K562 (cell line): ENCODE results near the gene TRIM37. TPM values are rescaled to one million over a fixed set of nuclear protein-coding genes. Genes with fewer than 3 reads are reported as not detected.
A peak's percentile ranks its signal among the peaks of the same experiment; 100 is the strongest.

Experiments
- ATAC-seq: fragments of 200-7000 bp; cut with Tn5 transposase; 3 replicates; pipeline ENCODE4 v1.9.1; 2020; ENCODE audit warnings: moderate library complexity
- BruUV-seq: library from RNA; stranded (reverse); fragments of 400-500 nt; replicated peaks from 2 replicates; lab custom pipeline; 2021; lab: Mats Ljungman, UMichigan
- CTCF ChIA-PET: fragments of 300-600 bp; formaldehyde crosslinking; extraction: SDS; loops from one replicate; lab custom pipeline; 2021; ENCODE audit warnings: low intra/inter-chr PET ratio; lab: Yijun Ruan, JAX
- POLR2A ChIA-PET: fragments of 300-600, 350-650 bp; sonication (Branson Sonifier 250); formaldehyde crosslinking; extraction: SDS; loops from one replicate; lab custom pipeline; 2021; ENCODE audit warnings: antibody characterized with exemption, inconsistent platforms; lab: Yijun Ruan, JAX
- DNase-seq, 4 experiments: peaks; one replicate each; pipeline versions ENCODE4 v3.0.0 to v3.0.0-alpha.2; 2011 to 2018; ENCODE audit warnings: low spot score in 3 of 4, mixed read lengths in 3 of 4; ENCODE audit errors: extremely low read depth in 1 of 4
- FAIRE-seq: peaks from 2 replicates; lab custom pipeline; 2011; peaks lifted over from hg19 to GRCh38; lab: Jason Lieb, UNC
- H2AFZ ChIP-seq: 2 replicates; pipeline ENCODE4 v1.6.0; 2011; ENCODE audit warnings: low read depth, low read length, control low read depth, inconsistent platforms
- H3K27ac ChIP-seq: fragments of 200-600 bp; 3 replicates; pipeline ENCODE4 v1.8.0; 2011; ENCODE audit warnings: low read depth, mild to moderate bottlenecking, control low read depth, inconsistent platforms, low read length, moderate library complexity, mixed read lengths; ENCODE audit errors: extremely low read depth
- H3K27me3 ChIP-seq, 2 experiments: fragments of 300-600 bp in 1 of 2; 2 replicates in 1 of 2; 3 replicates in 1 of 2; pipeline versions ENCODE4 v1.6.0 to v1.8.0; 2011; ENCODE audit warnings: inconsistent platforms in 2 of 2, low read length in 2 of 2, mild to moderate bottlenecking in 1 of 2, mixed read lengths in 1 of 2, moderate library complexity in 1 of 2; ENCODE audit not compliant: control insufficient read depth in 2 of 2, insufficient read depth in 2 of 2
- H3K36me3 ChIP-seq: fragments of 300-600 bp; 3 replicates; pipeline ENCODE4 v1.8.0; 2011; ENCODE audit warnings: mild to moderate bottlenecking, low read length, inconsistent platforms; ENCODE audit not compliant: control insufficient read depth, insufficient read depth
- H3K4me1 ChIP-seq, 2 experiments: fragments of 200-600 bp in 1 of 2; replicated peaks in 1 of 2; 2 replicates in 1 of 2; 3 replicates in 1 of 2; pipeline versions ENCODE4 v1.5.1 to v1.8.0; 2011; ENCODE audit warnings: inconsistent platforms in 2 of 2, low read length in 2 of 2, mild to moderate bottlenecking in 1 of 2, mixed read lengths in 1 of 2, moderate library complexity in 1 of 2; ENCODE audit not compliant: control insufficient read depth in 2 of 2, insufficient read depth in 2 of 2
- H3K4me2 ChIP-seq: 2 replicates; pipeline ENCODE4 v1.6.1; 2011; ENCODE audit warnings: low read length, control low read depth, inconsistent platforms, mixed read lengths; ENCODE audit not compliant: insufficient read depth
- H3K4me3 ChIP-seq: fragments of 200-600 bp; sonication (generic), shearing (Covaris generic); 2 replicates; pipeline ENCODE4 v1.5.1; 2016; ENCODE audit warnings: control low read depth, inconsistent platforms
- H3K79me2 ChIP-seq: fragments of 200-600 bp; 3 replicates; pipeline ENCODE4 v1.8.0; 2011; ENCODE audit warnings: low read length, inconsistent platforms; ENCODE audit not compliant: control insufficient read depth, insufficient read depth
- H3K9ac ChIP-seq, 2 experiments: 2 replicates each; pipeline versions ENCODE4 v1.6.0 to v1.6.1; 2011; ENCODE audit warnings: low read depth in 2 of 2, low read length in 2 of 2, control low read depth in 1 of 2, inconsistent platforms in 1 of 2, mild to moderate bottlenecking in 1 of 2, mixed read lengths in 1 of 2; ENCODE audit not compliant: insufficient read depth in 1 of 2
- H3K9me1 ChIP-seq: one replicate; pipeline ENCODE4 v1.6.0; 2011; ENCODE audit warnings: inconsistent platforms, mild to moderate bottlenecking, low read length, moderate library complexity; ENCODE audit not compliant: control insufficient read depth, insufficient read depth
- H3K9me3 ChIP-seq: replicated peaks from 2 replicates; pipeline ENCODE4 v1.5.1; 2011; ENCODE audit warnings: low read depth, low read length, inconsistent platforms; ENCODE audit not compliant: control insufficient read depth, insufficient read depth
- H4K20me1 ChIP-seq: replicated peaks from 2 replicates; pipeline ENCODE4 v1.6.1; 2011; ENCODE audit warnings: low read length, inconsistent platforms, mixed read lengths; ENCODE audit not compliant: control insufficient read depth, insufficient read depth
- C11orf30 ChIP-seq: fragments of 450-650 bp; IDR thresholded peaks from 2 replicates; pipeline ENCODE4 v1.6.1; 2016; ENCODE audit warnings: low read depth, mild to moderate bottlenecking
- EZH2 ChIP-seq: IDR thresholded peaks from 2 replicates; pipeline ENCODE4 v1.6.1; 2012; ENCODE audit warnings: low read depth, mild to moderate bottlenecking, inconsistent platforms, low read length, borderline replicate concordance
- FOSL1 ChIP-seq: fragments of 200-800 bp; sonication (Bioruptor generic); conservative IDR thresholded peaks from 2 replicates; pipeline ENCODE4 v1.6.1; 2016; ENCODE audit warnings: missing genetic modification characterization, missing compliant biosample characterization
- ZFP91 ChIP-seq: sonication (generic); formaldehyde crosslinking; IDR thresholded peaks from 2 replicates; pipeline ENCODE4 v1.8.0; 2022; ENCODE audit warnings: mild to moderate bottlenecking, missing genetic modification reagents
- ZKSCAN8 ChIP-seq: fragments of 200-800 bp; sonication (Bioruptor generic); IDR thresholded peaks from 2 replicates; pipeline ENCODE4 v1.6.1; 2016; ENCODE audit warnings: missing genetic modification characterization, missing compliant biosample characterization
- ZNF316 ChIP-seq: fragments of 450-650 bp; IDR thresholded peaks from 2 replicates; pipeline ENCODE4 v1.6.1; 2016
- WGBS: fragments of 100-300 bp; shearing (Covaris generic); methylation state at CpG from one replicate; pipeline ENCODE4 v1.1.6; 2016; ENCODE audit warnings: low coverage, mixed read lengths; ENCODE audit not compliant: insufficient coverage; ENCODE audit errors: missing lambda C conversion rate; 5-methylcytosine and 5-hydroxymethylcytosine counted together
- in situ Hi-C: fragments of 300-500 bp; cut with MboI; formaldehyde crosslinking; loops from 4 replicates; pipeline ENCODE4 v1.15.0; 2018; ENCODE audit warnings: inconsistent platforms, mixed read lengths
- intact Hi-C: fragments of 100-400 bp; cut with micrococcal nuclease; formaldehyde crosslinking; loops from 2 replicates; pipeline ENCODE4 v1.14.2; 2022
- polyA plus RNA-seq, 8 experiments: library from polyadenylated mRNA; depleted of rRNA in 4 of 8; stranded (reverse) in 5 of 8; unstranded in 3 of 8; fragments of >200 nt; fragmentation: Nextera tagmentation in 2 of 8; fragmentation: Illumina TruSeq in 1 of 8; extraction: Ambion mirVana in 2 of 8; extraction: Trizol in 1 of 8; gene quantifications; 2 replicates each; pipeline versions ENCODE4 v1.2.1 to v1.2.3, GENCODE V29; 2011 to 2014; ENCODE audit warnings: inconsistent platforms in 1 of 8, missing spikeins in 1 of 8
- total RNA-seq, 7 experiments: library from RNA; depleted of rRNA in 6 of 7; stranded (reverse); fragments of >200 nt in 6 of 7; fragmentation: Illumina TruSeq in 2 of 7; extraction: Trizol in 2 of 7; gene quantifications; 2 replicates each; pipeline versions ENCODE4 v1.2.1 to v1.2.3, GENCODE V29; 2011 to 2021; ENCODE audit warnings: low replicate concordance in 1 of 7

Gene TRIM37
- total and polyA plus RNA-seq, 9 of the 15 experiments (the other 6 are each of a cell fraction or from before 2014, with no cell fraction given), result 4.5 to 31.4 (median 23.8) TPM

GRCh38 chr17:59149841-59150511 is 43.3 kb upstream of the TRIM37 start:
- FAIRE-seq (no peak), DNase-seq (no peak), ATAC-seq (peak; percentile 33)
- Histone ChIP-seq H3K4me2 (0 out of 2 replicates have a peak overlapping the region, but pooled peaks have one; percentile 23), H3K4me1 (peaks cover 8 to 14% of the 10 kb centered on the region in 2 experiments; a peak in 4 of 5 replicates), H3K79me2 (peaks cover 100% of the 10 kb centered on the region), H3K4me3 (no peak overlapping the region), H3K36me3 (peaks cover 25% of the 10 kb centered on the region; the same call in 2 of the 3 replicates), H3K9me3 (no peaks in the 10 kb centered on the region), H3K27ac (0 out of 3 replicates have a peak overlapping the region, but pooled peaks have one; percentile 14), H3K9ac (peak overlapping the region; percentile 4 to 69; a peak in 1 of 4 replicates), H2AFZ (no peak overlapping the region), H3K27me3 (no peaks in the 10 kb centered on the region), H4K20me1 (no peaks in the 10 kb centered on the region), H3K9me1 (no peaks in the 10 kb centered on the region)
- BruUV-seq, result no TSS peak
- in situ Hi-C loops (no loop called here), intact Hi-C loops (no loop called here)
- TF ChIP-seq ZKSCAN8 (CRISPR knock-in tag) (peak; percentile 43; the same call in 1 of the 2 replicates), FOSL1 (tag) (no peak), C11orf30 (peak; percentile 8; the same call in 1 of the 2 replicates), EZH2 (no peak), ZFP91 (CRISPR knock-in tag) (no peak), ZNF316 (peak; percentile 45)
- 58% methylated on average over 5 of the region's 5 CpGs for WGBS
- ChIA-PET POLR2A (interaction anchor here (0.5 to 1.4 kb wide), 3 partner anchors 11 to 377 kb away, joined by 3 to 4 read pairs (median 4); no protein-coding TSS in a partner anchor), CTCF (no interaction called here)
